AG09309 (cell line): ENCODE data around the gene PRSS36.

Experiments used
- DNase-seq: peaks from one replicate; pipeline ENCODE4 v3.0.0-alpha.2; 2010; ENCODE audit warnings: low read depth
- H3K4me3 ChIP-seq: 2 replicates; pipeline ENCODE4 v1.5.1; 2011; ENCODE audit warnings: mild to moderate bottlenecking, low read depth, low read length, moderate library complexity; ENCODE audit not compliant: control insufficient read depth
- CTCF ChIP-seq: IDR thresholded peaks from 2 replicates; pipeline ENCODE4 v1.5.1; 2011; ENCODE audit warnings: mild to moderate bottlenecking, low read depth, low read length, inconsistent platforms; ENCODE audit not compliant: insufficient read depth, control insufficient read depth; ENCODE audit errors: missing control alignments

PRSS36 gene

DNA sequence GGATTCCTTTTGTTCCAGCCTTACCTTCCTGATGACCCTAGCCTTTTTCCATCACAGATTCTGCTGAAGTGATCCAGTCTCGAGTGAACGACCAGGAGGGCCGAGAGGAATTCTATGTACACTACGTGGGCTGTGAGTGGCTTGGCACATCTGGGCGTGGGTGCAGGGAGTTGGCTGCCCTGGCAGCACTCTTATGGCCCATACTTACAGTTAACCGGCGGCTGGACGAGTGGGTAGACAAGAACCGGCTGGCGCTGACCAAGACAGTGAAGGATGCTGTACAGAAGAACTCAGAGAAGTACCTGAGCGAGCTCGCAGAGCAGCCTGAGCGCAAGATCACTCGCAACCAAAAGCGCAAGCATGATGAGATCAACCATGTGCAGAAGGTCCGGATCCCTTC is 29.7 kb downstream of the PRSS36 start:
- TF ChIP-seq CTCF, result no peak
- no peak for DNase-seq
- H3K4me3 ChIP-seq, result no peak overlapping the region

- DNase-seq, result peak; percentile 65
- TF ChIP-seq CTCF, result no peak
- peak overlapping the region; percentile 65 for H3K4me3 ChIP-seq
Observed at GRCh38 chr16:31118223-31119155, 31.4 kb downstream of the PRSS36 start.

DNA sequence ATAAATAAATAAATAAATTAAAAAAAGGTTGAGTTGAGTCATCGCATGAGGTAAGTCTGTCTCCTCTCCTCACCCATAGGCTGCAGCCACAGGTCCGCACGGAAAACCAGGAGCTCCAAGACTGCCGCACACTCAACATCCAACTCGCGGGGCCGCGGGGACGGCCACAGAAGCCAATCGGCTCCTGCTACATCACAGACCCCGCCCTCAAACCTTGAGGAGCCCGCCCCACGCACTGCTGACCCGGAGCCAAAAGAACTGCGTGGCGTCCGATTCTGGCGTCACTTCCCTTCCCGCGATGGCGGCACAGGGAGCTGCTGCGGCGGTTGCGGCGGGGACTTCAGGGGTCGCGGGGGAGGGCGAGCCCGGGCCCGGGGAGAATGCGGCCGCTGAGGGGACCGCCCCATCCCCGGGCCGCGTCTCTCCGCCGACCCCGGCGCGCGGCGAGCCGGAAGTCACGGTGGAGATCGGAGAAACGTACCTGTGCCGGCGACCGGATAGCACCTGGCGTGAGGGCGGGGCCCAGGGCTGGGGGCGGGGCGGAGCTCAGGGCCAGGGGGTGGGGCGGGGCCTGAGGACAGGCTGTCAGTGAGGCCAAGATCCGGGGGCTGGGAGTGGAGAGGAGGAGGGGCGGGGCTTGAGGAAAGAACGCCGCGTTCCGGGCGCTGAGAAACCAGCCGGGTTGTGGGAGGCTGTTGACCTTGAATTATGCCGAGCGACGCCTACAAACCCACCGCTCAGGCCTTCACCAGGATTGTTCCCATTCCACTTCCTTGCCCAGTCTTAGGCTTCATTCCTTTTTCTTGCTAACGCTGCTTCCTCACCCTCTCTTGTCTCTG is 32.3 kb downstream of the PRSS36 start, which contains the start of gene KAT8:
TSS of gene KAT8 (plus strand) at position 281 of the 839 bp plus-strand sequence. CDS start at position 299, 18 bp downstream.
- peak within 1 kb of the TSS; percentile 65 for H3K4me3 ChIP-seq
- peak; percentile 85 for DNase-seq
- TF ChIP-seq CTCF, result no peak

DNA sequence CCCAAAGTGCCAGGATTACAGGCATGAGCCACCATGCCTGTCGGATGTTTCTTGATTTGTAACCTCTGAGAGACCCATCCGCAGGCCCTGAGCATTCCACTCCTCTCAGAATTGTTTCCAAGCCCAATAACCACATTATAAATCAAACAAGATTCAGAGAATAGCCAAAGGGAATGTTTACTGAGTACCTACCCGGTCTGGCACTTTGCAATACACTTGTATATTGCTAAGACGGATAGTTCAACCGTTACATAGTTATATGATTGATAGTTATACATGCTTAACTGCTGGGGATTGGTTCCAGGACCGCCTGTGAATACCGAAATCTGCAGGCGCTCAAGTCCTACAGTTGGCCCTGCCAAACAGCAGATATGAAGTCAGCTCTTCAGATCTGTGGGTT is 35.4 kb downstream of the PRSS36 start:
- no peak for DNase-seq
- H3K4me3 ChIP-seq, result no peak overlapping the region
- no peak for TF ChIP-seq CTCF

DNA sequence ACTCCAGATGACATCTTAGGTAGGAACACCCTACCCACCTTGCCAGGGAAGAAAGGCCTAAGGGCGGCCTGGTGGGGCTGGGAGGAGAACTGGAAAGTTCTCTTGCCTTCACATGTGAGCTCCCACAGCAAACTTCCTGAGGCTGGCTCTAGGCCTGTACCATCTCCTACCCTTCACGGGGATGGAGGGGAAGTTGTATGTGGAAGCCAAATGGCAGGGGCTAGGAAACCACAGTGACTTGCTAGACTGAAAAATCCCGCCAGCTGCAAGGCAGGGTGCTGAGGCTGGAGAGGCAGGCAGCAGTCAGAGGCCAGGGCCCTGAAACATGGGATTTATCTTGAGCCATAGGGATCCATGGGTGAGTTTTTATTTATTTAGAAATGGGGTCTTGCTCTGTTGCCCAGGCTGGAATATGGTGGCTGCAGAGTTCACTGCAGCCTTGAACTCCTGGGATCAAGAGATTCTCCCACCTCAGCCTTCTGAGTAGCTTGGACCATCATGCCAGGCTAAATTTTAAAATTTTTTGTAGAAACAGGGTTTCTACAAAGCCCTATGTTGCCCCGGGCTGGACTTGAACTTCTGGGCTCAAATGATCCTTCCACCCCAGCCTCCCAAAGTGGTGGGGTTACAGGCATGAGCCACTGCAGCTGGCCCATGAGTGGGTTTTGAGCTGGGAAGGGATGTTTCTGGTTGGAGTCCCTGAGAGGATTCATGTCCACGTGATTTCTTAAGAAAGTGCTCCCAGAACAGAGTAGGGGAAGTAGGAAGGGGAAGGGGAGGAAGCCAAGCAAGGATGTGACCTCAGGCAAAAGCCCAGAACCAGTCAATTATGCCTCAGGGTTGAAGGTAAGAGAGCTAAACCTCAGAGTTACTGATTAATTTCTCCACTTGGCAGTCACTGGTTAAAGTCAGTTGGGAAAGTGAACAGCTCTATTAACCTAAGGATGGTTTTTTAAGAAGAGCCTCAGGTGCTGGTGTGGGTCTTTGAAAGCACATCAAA is 36.4 kb downstream of the PRSS36 start:
- H3K4me3 ChIP-seq, result no peak overlapping the region
- no peak for DNase-seq
- no peak for TF ChIP-seq CTCF
